Measurements from ENCODE around the gene SYCP1.
"Not testable (repeated sequence)": the region's sequence is repeated elsewhere in the genome, so short reads cannot be mapped to it uniquely, and the experiment has no call there.

SYCP1 gene, protein sequence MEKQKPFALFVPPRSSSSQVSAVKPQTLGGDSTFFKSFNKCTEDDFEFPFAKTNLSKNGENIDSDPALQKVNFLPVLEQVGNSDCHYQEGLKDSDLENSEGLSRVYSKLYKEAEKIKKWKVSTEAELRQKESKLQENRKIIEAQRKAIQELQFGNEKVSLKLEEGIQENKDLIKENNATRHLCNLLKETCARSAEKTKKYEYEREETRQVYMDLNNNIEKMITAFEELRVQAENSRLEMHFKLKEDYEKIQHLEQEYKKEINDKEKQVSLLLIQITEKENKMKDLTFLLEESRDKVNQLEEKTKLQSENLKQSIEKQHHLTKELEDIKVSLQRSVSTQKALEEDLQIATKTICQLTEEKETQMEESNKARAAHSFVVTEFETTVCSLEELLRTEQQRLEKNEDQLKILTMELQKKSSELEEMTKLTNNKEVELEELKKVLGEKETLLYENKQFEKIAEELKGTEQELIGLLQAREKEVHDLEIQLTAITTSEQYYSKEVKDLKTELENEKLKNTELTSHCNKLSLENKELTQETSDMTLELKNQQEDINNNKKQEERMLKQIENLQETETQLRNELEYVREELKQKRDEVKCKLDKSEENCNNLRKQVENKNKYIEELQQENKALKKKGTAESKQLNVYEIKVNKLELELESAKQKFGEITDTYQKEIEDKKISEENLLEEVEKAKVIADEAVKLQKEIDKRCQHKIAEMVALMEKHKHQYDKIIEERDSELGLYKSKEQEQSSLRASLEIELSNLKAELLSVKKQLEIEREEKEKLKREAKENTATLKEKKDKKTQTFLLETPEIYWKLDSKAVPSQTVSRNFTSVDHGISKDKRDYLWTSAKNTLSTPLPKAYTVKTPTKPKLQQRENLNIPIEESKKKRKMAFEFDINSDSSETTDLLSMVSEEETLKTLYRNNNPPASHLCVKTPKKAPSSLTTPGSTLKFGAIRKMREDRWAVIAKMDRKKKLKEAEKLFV

DNA sequence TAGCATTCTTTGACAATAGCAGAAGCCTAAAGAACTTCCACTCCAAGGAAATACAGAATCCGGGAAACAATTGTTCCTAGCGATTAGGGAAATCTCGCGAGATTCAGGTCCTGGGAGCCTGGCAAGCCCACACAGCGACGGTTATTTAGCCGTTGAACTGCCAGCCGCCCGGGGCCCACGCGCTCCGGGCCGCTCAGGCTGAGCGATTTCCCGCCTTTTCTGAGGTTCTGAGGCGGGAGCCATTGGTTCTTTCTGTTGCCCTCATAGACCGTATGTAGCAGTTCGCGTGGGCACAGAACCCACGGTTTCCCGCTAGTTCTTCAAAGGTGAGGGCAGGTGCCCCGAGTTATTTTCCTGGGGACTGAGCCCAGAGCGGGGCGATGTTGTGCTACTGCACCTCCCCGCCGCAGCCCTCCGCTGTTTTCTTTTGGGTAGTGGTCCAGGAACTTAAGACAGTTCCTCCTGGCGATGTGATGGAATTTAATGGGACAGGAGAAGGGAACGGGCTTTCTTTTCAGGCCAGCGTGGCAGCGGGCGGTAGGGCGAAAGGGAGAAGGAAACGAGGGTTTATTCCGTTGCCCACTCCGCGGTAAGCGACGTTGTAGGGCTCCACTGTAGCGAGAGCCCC, at the start of gene SYCP1:
TSS of gene SYCP1 (plus strand) at position 171 of the 628 bp plus-strand sequence. CDS start 602 bp downstream, outside the sequence.
- no peak for DNase-seq (ENCODE audit: low spot score)

DNA sequence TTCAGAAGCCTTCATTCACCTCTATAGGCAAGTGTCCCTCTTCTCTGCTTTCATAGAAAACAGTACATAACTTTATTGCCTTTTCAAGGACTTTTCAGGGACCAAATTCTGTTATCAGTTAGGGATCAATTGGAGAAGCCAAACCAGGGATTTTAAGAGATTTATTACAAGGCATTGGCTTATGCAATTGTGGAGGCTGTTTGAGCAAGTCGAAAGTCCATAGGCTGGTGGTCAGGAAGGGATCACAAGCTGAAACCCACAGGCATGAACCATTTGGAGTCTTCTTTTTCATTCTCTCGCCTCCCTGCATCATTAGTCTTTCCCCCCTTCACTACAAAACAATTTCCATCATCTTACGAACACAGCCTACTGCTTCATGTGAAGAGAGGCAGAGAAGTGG, 34.8 kb upstream of the SYCP1 start:
- DNase-seq (ENCODE audit: low spot score): no peak

GRCh38 chr1:114820392-114820791, 34.3 kb upstream of the SYCP1 start:
- no peak for DNase-seq (ENCODE audit: low spot score)

DNA sequence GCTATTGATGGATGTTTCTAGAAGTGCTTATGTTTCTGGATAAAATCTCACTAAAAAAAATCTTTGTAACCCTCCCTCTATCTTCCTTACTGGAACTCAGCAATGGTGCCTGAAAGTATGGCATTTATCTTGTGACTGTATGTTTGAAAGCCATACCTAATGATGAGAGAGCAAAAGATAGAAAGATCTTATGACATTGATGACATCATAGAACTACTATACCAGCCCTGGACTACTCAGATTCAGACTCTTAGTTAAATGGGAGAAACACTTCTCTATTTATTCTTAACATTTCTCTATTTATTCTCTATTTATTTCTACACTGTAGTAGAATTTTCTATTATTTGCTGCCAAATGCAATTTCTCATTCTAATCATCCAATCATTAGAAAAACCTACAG, 32.7 kb upstream of the SYCP1 start:
- no peak for DNase-seq (ENCODE audit: low spot score)

DNA sequence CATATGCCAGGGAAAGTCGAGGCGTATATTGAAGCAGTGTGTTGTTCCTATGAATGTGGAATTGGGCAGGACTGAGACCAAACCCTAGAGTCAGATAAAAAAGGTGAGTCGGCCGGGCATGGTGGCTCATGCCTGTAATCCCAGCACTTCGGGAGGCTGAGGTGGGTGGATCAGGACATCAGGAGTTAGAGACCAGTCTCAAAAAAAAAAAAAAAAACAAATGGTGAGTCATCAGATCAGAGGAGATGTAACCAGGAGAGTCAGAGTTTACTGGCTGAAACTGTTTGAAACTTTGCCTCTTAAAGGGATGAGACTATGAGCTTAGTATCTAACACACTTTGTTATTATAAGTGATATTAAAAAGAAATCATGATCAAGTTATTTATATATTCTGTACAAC, 26.4 kb upstream of the SYCP1 start:
- peak; percentile 20 for DNase-seq (ENCODE audit: low spot score)

- not testable (repeated sequence) for DNase-seq (ENCODE audit: low spot score)
These were observed 24.6 kb upstream of the SYCP1 start for GRCh38 chr1:114830075-114830474.

GRCh38 chr1:114831276-114831994, 23.2 kb upstream of the SYCP1 start:
- DNase-seq (ENCODE audit: low spot score): no peak

- no peak for DNase-seq (ENCODE audit: low spot score)
These were observed 22.6 kb upstream of the SYCP1 start for GRCh38 chr1:114832057-114832456.

- no peak for DNase-seq (ENCODE audit: low spot score)
These were observed 21.2 kb upstream of the SYCP1 start for GRCh38 chr1:114833421-114833820.

DNA sequence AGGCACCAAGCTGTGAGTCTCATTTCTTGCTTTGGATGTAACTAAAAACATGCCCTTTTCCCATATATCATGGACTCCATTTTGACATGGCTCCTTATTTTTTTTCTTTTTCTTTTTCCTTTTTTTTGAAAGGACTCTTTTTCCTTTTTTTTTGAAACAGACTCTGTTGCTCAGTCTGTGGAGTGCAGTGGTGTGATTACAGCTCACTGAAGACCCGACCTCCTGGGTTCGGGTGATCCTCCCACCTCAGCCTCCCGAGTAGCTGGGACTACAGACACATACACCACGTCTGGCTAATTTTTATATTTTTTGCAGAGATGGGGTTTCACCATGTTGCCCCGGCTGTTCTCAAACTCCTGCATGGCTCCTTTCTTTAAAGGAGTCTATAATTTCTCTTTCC, 10.4 kb upstream of the SYCP1 start:
- no peak for DNase-seq (ENCODE audit: low spot score)

DNA sequence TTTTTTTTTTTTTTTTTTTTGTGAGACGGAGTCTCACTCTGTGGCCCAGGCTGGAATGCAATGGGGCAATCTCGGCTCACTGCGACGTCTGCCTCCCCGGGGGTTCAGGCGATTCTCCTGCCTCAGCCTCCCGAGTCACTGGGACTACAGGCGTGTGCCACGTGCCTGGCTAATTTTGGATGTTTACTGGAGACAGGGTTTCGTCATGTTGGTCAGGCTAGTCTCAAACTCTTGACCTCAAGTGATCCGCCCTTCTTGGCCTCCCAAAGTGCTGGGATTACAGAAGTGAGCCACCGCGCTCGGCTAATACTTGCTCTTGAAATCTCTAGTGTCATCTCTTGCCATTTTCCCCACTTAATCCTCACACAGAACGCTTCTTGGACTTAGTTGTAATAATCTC, 1.1 kb upstream of the SYCP1 start:
- DNase-seq (ENCODE audit: low spot score): no peak

DNA sequence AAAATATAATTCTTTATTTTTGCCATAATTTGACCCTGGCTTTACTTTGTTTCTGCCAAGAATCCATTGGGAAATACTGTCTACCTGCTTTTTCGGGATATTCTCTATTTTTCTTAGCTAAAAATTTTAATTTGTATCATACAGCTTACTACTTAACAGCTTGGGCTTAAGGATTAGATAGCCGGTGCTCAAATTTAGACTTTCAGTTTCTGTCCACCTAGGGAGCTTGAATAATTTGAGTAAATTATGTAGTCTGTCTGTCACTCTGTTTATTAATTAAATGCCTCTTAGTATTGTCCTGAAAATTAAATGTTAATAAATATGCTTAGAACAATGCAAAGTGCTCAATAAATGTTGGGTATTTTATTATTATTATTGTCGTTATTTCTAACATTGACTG, 6.7 kb downstream of the SYCP1 start:
- no peak for DNase-seq (ENCODE audit: low spot score)

DNA sequence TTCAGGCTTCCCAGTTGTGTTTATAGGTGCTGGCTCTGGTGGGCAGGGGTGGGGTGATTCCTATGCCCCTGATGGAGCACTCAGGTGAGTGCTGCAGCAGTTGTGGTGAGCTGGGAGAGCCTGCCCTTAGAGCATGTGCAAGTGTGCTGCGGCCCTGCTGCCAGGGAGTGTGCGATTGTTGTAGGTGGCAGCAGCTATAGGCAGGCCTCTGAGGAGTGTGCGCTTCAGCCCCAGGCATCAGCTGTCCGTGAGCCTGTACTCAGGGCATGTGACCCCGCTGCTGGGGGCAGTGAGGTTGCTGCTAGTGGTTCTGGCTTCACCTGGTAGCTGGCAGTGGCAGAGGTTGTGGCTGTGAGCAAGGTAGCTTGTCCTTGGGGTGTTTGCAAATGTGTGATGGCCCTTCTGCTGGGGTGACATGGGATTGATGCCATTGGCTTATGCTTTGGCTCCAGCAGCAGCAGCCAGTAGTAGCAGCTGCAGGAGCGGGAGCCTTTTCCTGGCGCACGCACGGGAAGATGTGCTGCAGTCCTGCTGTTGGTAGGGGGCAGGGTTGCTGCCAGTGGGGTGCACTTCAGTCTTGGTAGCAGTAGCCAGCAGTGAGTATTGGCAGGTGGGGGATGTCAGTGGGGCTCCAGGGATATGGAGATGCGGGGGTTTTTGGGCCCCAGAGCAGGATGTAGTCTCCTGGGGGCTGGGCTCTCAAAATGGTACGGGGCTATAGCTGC, 37.7 kb downstream of the SYCP1 start:
- DNase-seq (ENCODE audit: low spot score): no peak

GRCh38 chr1:114896795-114897194, 42.1 kb downstream of the SYCP1 start:
- no peak for DNase-seq (ENCODE audit: low spot score)

GRCh38 chr1:114901814-114902213, 47.2 kb downstream of the SYCP1 start:
- no peak for DNase-seq (ENCODE audit: low spot score)

- DNase-seq (ENCODE audit: low spot score): no peak
These were observed 47.7 kb downstream of the SYCP1 start for GRCh38 chr1:114902343-114902742.

DNA sequence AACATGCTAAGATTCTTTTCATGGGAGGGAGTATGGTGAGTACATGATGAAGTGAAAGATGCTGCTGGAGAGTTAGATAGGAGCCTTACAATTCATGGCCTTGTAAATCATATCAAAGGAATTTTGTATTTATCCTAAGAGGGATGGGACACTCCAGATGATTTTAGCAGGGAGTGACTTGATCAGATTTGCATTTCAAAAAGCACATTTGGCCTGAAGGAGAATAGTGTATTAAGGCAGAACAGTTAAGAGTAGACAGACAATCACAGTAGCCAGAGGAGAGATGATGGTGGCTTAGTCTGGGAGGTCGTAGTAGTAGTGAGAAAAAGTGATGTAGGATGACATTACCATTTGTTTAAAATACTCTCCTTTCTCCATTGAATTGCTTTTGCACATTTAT, 48.8 kb downstream of the SYCP1 start:
- DNase-seq (ENCODE audit: low spot score): no peak

DNA sequence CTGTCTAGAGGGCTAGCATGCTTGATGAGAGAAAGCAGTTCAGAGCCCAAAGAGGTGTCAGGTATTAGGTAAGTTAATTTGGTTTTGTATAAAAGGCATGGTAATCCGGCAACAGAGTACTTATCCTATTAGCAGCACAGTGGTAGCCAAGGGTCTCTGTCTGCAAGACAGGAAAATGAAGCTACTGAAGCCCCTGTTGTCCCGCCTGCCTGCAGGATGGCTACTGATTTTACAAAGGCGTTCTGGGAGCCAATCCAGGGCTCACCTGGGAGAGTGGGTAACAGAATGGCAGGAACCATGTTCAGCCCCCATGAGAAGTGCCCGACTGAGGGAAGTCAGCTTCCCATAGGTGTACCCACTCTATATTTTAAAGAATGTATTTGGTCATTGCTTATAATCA, 61.1 kb downstream of the SYCP1 start:
- not testable (repeated sequence) for DNase-seq (ENCODE audit: low spot score)

GRCh38 chr1:114926607-114927006, 71.9 kb downstream of the SYCP1 start:
- no peak for DNase-seq (ENCODE audit: low spot score)

GRCh38 chr1:114927401-114927800, 72.7 kb downstream of the SYCP1 start:
- no peak for DNase-seq (ENCODE audit: low spot score)

- DNase-seq (ENCODE audit: low spot score): peak; percentile 7
These were observed 101.9 kb downstream of the SYCP1 start for GRCh38 chr1:114956570-114956969.
